Measurements from ENCODE around the gene HBS1L.

HBS1L gene

GRCh38 chr6:135008072-135008940, 46.3 kb downstream of the HBS1L start:
- no peak overlapping the region for H3K4me3 ChIP-seq (ENCODE audit: low read length in 2 of 2)
- no peaks in the 10 kb centered on the region for H3K9me3 ChIP-seq (ENCODE audit: control insufficient read depth in 2 of 2, low read length in 2 of 2)
- peaks cover 7 to 14% of the 10 kb centered on the region in 2 donors for H3K4me1 ChIP-seq (ENCODE audit: control insufficient read depth in 2 of 2, insufficient read depth in 2 of 2, low read length in 2 of 2)
- H3K27me3 ChIP-seq (ENCODE audit: control insufficient read depth in 2 of 2, insufficient read depth in 2 of 2, low read length in 2 of 2) = no peaks in the 10 kb centered on the region
- no peak overlapping the region for H3K9ac ChIP-seq (ENCODE audit: low read depth in 1 of 2, low read length in 2 of 2)
- peak overlapping the region in 1 of 2 donors; percentile 43 for H3K27ac ChIP-seq (ENCODE audit: low read depth in 2 of 2, low read length in 2 of 2)
- no peaks in the 10 kb centered on the region for H3K36me3 ChIP-seq (ENCODE audit: control insufficient read depth in 2 of 2, insufficient read depth in 2 of 2, low read length in 2 of 2)

GRCh38 chr6:135006386-135006914, 48.2 kb downstream of the HBS1L start:
- H3K36me3 ChIP-seq (ENCODE audit: control insufficient read depth in 2 of 2, insufficient read depth in 2 of 2, low read length in 2 of 2) = peaks cover 0 to 2% of the 10 kb centered on the region in 2 donors

DNA sequence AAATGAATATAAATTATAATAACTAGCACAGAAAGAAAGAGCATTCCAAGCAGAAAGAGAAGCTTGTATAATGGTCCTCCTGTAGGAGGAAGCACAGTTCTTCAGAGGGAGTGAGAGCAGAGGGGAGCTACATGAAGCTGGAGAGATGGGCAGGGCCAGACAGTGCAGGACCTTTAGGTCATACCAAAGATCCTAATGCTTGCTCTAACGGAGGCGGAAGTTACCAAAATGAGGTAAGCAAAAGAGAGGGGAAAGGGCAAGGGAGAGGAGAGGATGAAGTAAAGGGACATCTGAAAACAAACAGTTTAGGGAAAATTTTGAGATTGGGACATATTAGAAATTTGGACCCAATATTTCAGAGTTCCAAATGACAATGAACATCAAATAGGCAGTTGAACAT, 50.2 kb downstream of the HBS1L start:
- Histone ChIP-seq H3K9ac (ENCODE audit: low read depth in 1 of 2, low read length in 2 of 2) (no peak overlapping the region), H3K4me3 (ENCODE audit: low read length in 2 of 2) (no peak overlapping the region), H3K27ac (ENCODE audit: low read depth in 2 of 2, low read length in 2 of 2) (no peak overlapping the region), H3K36me3 (ENCODE audit: control insufficient read depth in 2 of 2, insufficient read depth in 2 of 2, low read length in 2 of 2) (peaks cover 4 to 7% of the 10 kb centered on the region in 2 donors), H3K27me3 (ENCODE audit: control insufficient read depth in 2 of 2, insufficient read depth in 2 of 2, low read length in 2 of 2) (no peaks in the 10 kb centered on the region), H3K4me1 (ENCODE audit: control insufficient read depth in 2 of 2, insufficient read depth in 2 of 2, low read length in 2 of 2) (peaks cover 7 to 14% of the 10 kb centered on the region in 2 donors), H3K9me3 (ENCODE audit: control insufficient read depth in 2 of 2, low read length in 2 of 2) (no peaks in the 10 kb centered on the region)

More at GRCh38 chr6:135006386-135006914, 48.2 kb downstream of the HBS1L start:
- Histone ChIP-seq H3K27me3 (ENCODE audit: control insufficient read depth in 2 of 2, insufficient read depth in 2 of 2, low read length in 2 of 2) (no peaks in the 10 kb centered on the region), H3K9me3 (ENCODE audit: control insufficient read depth in 2 of 2, low read length in 2 of 2) (no peaks in the 10 kb centered on the region), H3K27ac (ENCODE audit: low read depth in 2 of 2, low read length in 2 of 2) (no peak overlapping the region), H3K9ac (ENCODE audit: low read depth in 1 of 2, low read length in 2 of 2) (no peak overlapping the region), H3K4me1 (ENCODE audit: control insufficient read depth in 2 of 2, insufficient read depth in 2 of 2, low read length in 2 of 2) (peaks cover 7 to 14% of the 10 kb centered on the region in 2 donors), H3K4me3 (ENCODE audit: low read length in 2 of 2) (no peak overlapping the region)

DNA sequence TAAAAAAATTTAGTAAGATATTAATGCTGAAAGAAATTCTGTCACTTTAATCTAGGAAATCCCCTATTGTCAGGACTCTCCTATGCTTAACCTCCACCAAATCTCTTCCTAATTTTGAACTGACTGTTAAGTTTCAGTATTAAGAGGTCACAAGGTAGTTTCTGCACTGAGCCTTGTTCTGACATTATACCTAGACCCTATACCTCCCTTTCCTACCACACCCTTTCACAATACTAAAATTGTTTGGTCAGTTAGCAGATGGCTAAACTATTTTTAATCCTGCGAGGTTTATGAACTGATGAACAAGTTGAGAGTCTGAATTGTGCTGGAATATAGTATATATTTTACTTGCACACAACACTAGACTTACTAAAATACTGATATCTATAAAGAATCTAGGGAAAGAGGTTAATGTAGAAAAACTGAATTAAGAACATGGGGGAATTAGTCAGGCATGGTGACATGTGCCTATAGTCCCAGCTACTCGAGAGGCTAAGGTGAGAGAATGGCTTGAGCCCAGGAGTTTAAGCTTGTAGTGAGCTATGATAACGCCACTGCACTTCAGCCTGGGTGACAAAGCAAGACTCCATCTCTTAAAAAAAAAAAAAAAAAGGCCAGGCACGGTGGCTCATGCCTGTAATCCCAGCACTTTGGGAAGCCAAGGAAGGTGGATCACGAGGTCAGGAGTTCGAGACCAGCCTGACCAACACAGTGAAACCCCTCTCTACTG, 51.5 kb downstream of the HBS1L start:
- Histone ChIP-seq H3K36me3 (ENCODE audit: control insufficient read depth in 2 of 2, insufficient read depth in 2 of 2, low read length in 2 of 2) (peaks cover 4 to 7% of the 10 kb centered on the region in 2 donors), H3K4me1 (ENCODE audit: control insufficient read depth in 2 of 2, insufficient read depth in 2 of 2, low read length in 2 of 2) (peaks cover 2 to 6% of the 10 kb centered on the region in 2 donors), H3K27ac (ENCODE audit: low read depth in 2 of 2, low read length in 2 of 2) (no peak overlapping the region), H3K27me3 (ENCODE audit: control insufficient read depth in 2 of 2, insufficient read depth in 2 of 2, low read length in 2 of 2) (no peaks in the 10 kb centered on the region), H3K9ac (ENCODE audit: low read depth in 1 of 2, low read length in 2 of 2) (no peak overlapping the region), H3K9me3 (ENCODE audit: control insufficient read depth in 2 of 2, low read length in 2 of 2) (no peaks in the 10 kb centered on the region), H3K4me3 (ENCODE audit: low read length in 2 of 2) (no peak overlapping the region)

DNA sequence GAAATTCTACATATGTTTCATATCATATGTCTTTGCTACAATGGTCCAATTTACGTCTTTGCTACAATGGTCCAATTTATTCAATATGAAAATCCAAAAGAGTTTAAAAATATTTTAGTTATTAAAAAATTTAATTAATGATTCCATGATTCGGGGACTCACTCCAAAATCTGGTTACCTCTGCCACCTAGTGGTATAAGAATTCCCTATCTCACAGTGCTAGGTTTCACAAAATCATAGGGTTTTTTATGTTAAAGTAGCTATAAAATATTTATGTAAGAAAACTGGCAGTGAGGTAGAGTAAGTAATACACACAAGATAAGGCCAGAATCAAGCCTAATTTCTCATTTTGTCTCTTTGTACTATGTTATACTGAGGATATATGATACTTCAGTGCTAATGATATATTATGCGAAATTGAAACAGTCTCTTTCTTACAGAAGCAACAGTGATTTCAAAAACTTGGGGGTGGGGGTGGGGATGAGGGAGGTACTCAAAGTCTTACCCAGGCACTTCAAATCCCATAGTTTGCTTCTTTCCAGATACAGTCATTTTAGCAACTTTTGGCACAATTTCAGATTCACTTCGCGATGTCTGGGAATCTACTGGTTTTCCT, 52.3 kb downstream of the HBS1L start:
- Histone ChIP-seq H3K9me3 (ENCODE audit: control insufficient read depth in 2 of 2, low read length in 2 of 2) (no peaks in the 10 kb centered on the region), H3K9ac (ENCODE audit: low read depth in 1 of 2, low read length in 2 of 2) (no peak overlapping the region), H3K4me3 (ENCODE audit: low read length in 2 of 2) (no peak overlapping the region), H3K27me3 (ENCODE audit: control insufficient read depth in 2 of 2, insufficient read depth in 2 of 2, low read length in 2 of 2) (no peaks in the 10 kb centered on the region), H3K4me1 (ENCODE audit: control insufficient read depth in 2 of 2, insufficient read depth in 2 of 2, low read length in 2 of 2) (peaks cover 0 to 5% of the 10 kb centered on the region in 2 donors), H3K27ac (ENCODE audit: low read depth in 2 of 2, low read length in 2 of 2) (no peak overlapping the region), H3K36me3 (ENCODE audit: control insufficient read depth in 2 of 2, insufficient read depth in 2 of 2, low read length in 2 of 2) (peaks cover 5 to 9% of the 10 kb centered on the region in 2 donors)

DNA sequence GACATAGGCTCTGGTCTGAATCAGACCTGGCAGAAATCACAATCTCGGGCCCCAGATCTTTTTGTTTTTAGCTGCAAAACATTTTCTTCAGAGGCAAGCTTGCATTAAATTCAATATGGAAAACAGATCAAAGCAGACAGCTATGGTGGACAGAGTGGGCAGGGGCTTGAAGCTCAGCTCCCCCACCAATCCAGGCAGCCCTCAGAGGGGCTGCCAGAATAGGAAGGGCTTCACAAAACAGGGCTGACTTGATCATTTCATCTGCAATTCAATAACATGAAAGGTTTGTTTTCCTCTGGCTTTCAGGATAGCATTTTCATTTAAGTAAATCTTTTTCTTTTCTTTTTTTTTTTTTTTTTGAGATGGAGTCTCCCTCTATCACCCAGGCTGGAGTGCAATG, 55.5 kb downstream of the HBS1L start:
- H3K36me3 ChIP-seq (ENCODE audit: control insufficient read depth in 2 of 2, insufficient read depth in 2 of 2, low read length in 2 of 2) = peaks cover 9 to 17% of the 10 kb centered on the region in 2 donors

DNA sequence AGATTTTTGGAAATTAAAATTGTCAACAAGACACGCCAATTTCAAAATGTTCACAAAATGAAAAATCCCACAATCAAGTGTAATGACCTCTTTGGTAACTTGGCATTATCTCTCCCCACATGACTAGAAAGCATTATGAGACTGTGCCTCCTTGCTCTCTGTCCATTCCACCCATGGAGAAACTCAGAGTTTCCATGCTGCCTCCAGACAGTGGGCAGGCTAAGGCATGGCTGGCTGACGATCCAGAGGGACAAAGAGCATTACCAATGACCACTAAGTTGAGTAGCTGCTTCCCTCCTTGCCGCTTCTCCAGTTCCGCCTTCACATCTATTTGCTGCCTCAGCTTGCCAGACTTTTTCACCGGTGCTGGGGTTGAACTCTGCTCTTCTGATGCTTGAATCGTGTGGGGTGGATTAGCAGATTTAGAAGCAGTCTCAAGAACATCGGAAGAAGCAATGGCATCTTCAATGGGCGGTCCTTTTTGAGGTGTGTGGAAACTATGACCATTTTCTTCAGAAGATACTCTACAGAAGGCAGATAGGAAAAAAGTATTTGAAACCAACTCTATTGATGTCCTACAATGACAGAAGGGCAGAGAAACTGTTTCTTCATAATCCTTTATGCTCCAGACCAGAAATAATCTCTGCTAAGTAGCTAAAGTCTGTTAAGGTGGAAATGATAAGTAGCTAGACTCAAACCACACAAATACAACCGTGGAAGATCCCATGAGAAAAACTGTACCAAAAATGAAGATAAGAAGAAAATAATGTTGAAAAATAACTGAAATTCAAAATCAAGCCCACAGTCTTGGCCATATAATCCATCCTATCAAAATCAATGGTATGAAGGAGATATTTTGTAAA, 57.3 kb downstream of the HBS1L start:
- H3K9ac ChIP-seq (ENCODE audit: low read depth in 1 of 2, low read length in 2 of 2) = no peak overlapping the region
- no peak overlapping the region for H3K27ac ChIP-seq (ENCODE audit: low read depth in 2 of 2, low read length in 2 of 2)
- H3K4me1 ChIP-seq (ENCODE audit: control insufficient read depth in 2 of 2, insufficient read depth in 2 of 2, low read length in 2 of 2) = no peaks in the 10 kb centered on the region
- no peak overlapping the region for H3K4me3 ChIP-seq (ENCODE audit: low read length in 2 of 2)
- H3K27me3 ChIP-seq (ENCODE audit: control insufficient read depth in 2 of 2, insufficient read depth in 2 of 2, low read length in 2 of 2) = no peaks in the 10 kb centered on the region
- H3K9me3 ChIP-seq (ENCODE audit: control insufficient read depth in 2 of 2, low read length in 2 of 2) = no peaks in the 10 kb centered on the region
- H3K36me3 ChIP-seq (ENCODE audit: control insufficient read depth in 2 of 2, insufficient read depth in 2 of 2, low read length in 2 of 2) = peaks cover 12 to 24% of the 10 kb centered on the region in 2 donors

More for the DNA sequence above, 55.5 kb downstream of the HBS1L start:
- Histone ChIP-seq H3K9me3 (ENCODE audit: control insufficient read depth in 2 of 2, low read length in 2 of 2) (no peaks in the 10 kb centered on the region), H3K27me3 (ENCODE audit: control insufficient read depth in 2 of 2, insufficient read depth in 2 of 2, low read length in 2 of 2) (no peaks in the 10 kb centered on the region), H3K27ac (ENCODE audit: low read depth in 2 of 2, low read length in 2 of 2) (no peak overlapping the region), H3K4me1 (ENCODE audit: control insufficient read depth in 2 of 2, insufficient read depth in 2 of 2, low read length in 2 of 2) (no peaks in the 10 kb centered on the region), H3K9ac (ENCODE audit: low read depth in 1 of 2, low read length in 2 of 2) (no peak overlapping the region), H3K4me3 (ENCODE audit: low read length in 2 of 2) (no peak overlapping the region)

- no peak overlapping the region for H3K27ac ChIP-seq (ENCODE audit: low read depth in 2 of 2, low read length in 2 of 2)
- H3K9ac ChIP-seq (ENCODE audit: low read depth in 1 of 2, low read length in 2 of 2) = no peak overlapping the region
- H3K27me3 ChIP-seq (ENCODE audit: control insufficient read depth in 2 of 2, insufficient read depth in 2 of 2, low read length in 2 of 2) = no peaks in the 10 kb centered on the region
- H3K4me1 ChIP-seq (ENCODE audit: control insufficient read depth in 2 of 2, insufficient read depth in 2 of 2, low read length in 2 of 2) = no peaks in the 10 kb centered on the region
- H3K36me3 ChIP-seq (ENCODE audit: control insufficient read depth in 2 of 2, insufficient read depth in 2 of 2, low read length in 2 of 2) = peaks cover 16 to 20% of the 10 kb centered on the region in 2 donors
- no peaks in the 10 kb centered on the region for H3K9me3 ChIP-seq (ENCODE audit: control insufficient read depth in 2 of 2, low read length in 2 of 2)
- H3K4me3 ChIP-seq (ENCODE audit: low read length in 2 of 2) = no peak overlapping the region
Observed at GRCh38 chr6:134995536-134995935, 59.1 kb downstream of the HBS1L start.

DNA sequence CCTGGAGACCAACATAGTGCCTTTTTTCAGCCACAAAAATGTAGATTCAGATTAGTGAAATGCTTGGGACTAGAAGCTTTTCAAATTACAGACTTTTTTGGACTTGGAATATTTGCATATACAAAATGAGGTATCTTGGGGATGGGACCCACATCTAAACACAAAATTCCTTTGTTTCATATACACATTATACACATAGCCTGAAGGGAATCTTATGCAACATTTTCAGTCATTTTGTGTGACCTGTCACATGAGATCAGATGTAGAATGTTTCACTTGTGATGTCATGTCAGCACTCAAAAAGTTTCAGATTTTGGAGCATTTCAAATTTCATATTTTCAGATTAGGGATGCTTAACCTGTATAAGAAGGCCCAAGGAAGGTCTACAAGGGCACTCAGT, 60.2 kb downstream of the HBS1L start:
- H3K9me3 ChIP-seq (ENCODE audit: control insufficient read depth in 2 of 2, low read length in 2 of 2) = no peaks in the 10 kb centered on the region
- H3K27ac ChIP-seq (ENCODE audit: low read depth in 2 of 2, low read length in 2 of 2) = no peak overlapping the region
- H3K4me3 ChIP-seq (ENCODE audit: low read length in 2 of 2) = no peak overlapping the region
- H3K27me3 ChIP-seq (ENCODE audit: control insufficient read depth in 2 of 2, insufficient read depth in 2 of 2, low read length in 2 of 2) = no peaks in the 10 kb centered on the region
- H3K4me1 ChIP-seq (ENCODE audit: control insufficient read depth in 2 of 2, insufficient read depth in 2 of 2, low read length in 2 of 2) = no peaks in the 10 kb centered on the region
- H3K9ac ChIP-seq (ENCODE audit: low read depth in 1 of 2, low read length in 2 of 2) = no peak overlapping the region
- H3K36me3 ChIP-seq (ENCODE audit: control insufficient read depth in 2 of 2, insufficient read depth in 2 of 2, low read length in 2 of 2) = peaks cover 19 to 22% of the 10 kb centered on the region in 2 donors

Measured in mucosa of rectum (tissue), 2 donors.